Natural killer cell (primary cell): ENCODE data around the gene BMERB1. TPM values are rescaled to one million over a fixed set of nuclear protein-coding genes. Genes with fewer than 3 reads are reported as not detected.

Source experiments
- ATAC-seq, 3 donors: fragments of 150-1000 bp in 2 of 3; fragments of 200-7000 bp in 1 of 3; cut with Tn5 transposase; 1 replicate in 1 of 3; 2 replicates in 2 of 3; pipeline ENCODE4 v1.10.0; 2021; ENCODE audit warnings: mild to moderate bottlenecking in 2 of 3, moderate library complexity in 2 of 3
- DNase-seq, 2 donors: peaks; one replicate each; pipeline versions ENCODE4 v3.0.0 to v3.0.0-alpha.2; 2013 to 2021; ENCODE audit warnings: mixed read lengths in 1 of 2
- H3K27ac ChIP-seq: one replicate; pipeline ENCODE4 v1.5.1; 2013; ENCODE audit warnings: mild to moderate bottlenecking, low read length
- H3K27me3 ChIP-seq: one replicate; pipeline ENCODE4 v1.6.1; 2013; ENCODE audit warnings: low read length; ENCODE audit not compliant: control insufficient read depth, insufficient read depth
- H3K36me3 ChIP-seq: one replicate; pipeline ENCODE4 v1.6.1; 2013; ENCODE audit warnings: low read length; ENCODE audit not compliant: control insufficient read depth, insufficient read depth
- H3K4me1 ChIP-seq: one replicate; pipeline ENCODE4 v1.6.1; 2013; ENCODE audit warnings: low read length; ENCODE audit not compliant: control insufficient read depth, insufficient read depth
- H3K4me3 ChIP-seq: one replicate; pipeline ENCODE4 v1.5.1; 2013; ENCODE audit warnings: low read length
- H3K9me3 ChIP-seq: one replicate; pipeline ENCODE4 v1.6.1; 2013; ENCODE audit warnings: low read length; ENCODE audit not compliant: control insufficient read depth, insufficient read depth
- H3K27ac Mint-ChIP-seq, 2 donors: one replicate each; pipeline ENCODE4 v1.8.0; 2022; ENCODE audit warnings: mild to moderate bottlenecking in 2 of 2, mixed read lengths in 2 of 2, moderate library complexity in 1 of 2
- H3K27me3 Mint-ChIP-seq, 2 donors: one replicate each; pipeline ENCODE4 v1.8.0; 2022; ENCODE audit warnings: low read depth in 2 of 2, mixed read lengths in 2 of 2
- H3K36me3 Mint-ChIP-seq: one replicate; pipeline ENCODE4 v1.8.0; 2022; ENCODE audit warnings: mixed read lengths
- H3K4me1 Mint-ChIP-seq, 2 donors: one replicate each; pipeline ENCODE4 v1.8.0; 2022; ENCODE audit warnings: mixed read lengths in 2 of 2
- H3K4me3 Mint-ChIP-seq: one replicate; pipeline ENCODE4 v1.8.0; 2022; ENCODE audit warnings: mild to moderate bottlenecking, moderate library complexity, mixed read lengths
- H3K9me3 Mint-ChIP-seq, 2 donors: one replicate each; pipeline ENCODE4 v1.8.0; 2022; ENCODE audit warnings: mixed read lengths in 2 of 2
- WGBS: methylation state at CpG from one replicate; pipeline ENCODE4 v1.1.7; 2013; ENCODE audit warnings: missing lambda C conversion rate; ENCODE audit not compliant: insufficient coverage; 5-methylcytosine and 5-hydroxymethylcytosine counted together
- intact Hi-C: fragments of 100-400 bp; cut with micrococcal nuclease; formaldehyde crosslinking; loops from one replicate; pipeline ENCODE4 v1.14.2; 2022
- total RNA-seq, 4 donors: library from RNA; stranded (reverse); fragments of 120-200 nt in 1 of 4; gene quantifications; one replicate each; pipeline versions ENCODE4 v1.2.3 to v1.2.4, GENCODE V29; 2013 to 2022
- TF ChIP-seq, protein P1 (sequence below): fragments of 200-600 bp; IDR thresholded peaks from one replicate; pipeline ENCODE4 v1.8.0; 2022; ENCODE audit warnings: antibody characterized with exemption

The BMERB1 gene
- total RNA-seq, 3 donors from 2014 or later (not counting 1 experiment from before 2014, with no cell fraction given) = 3.7 to 6.7 (median 4.5) TPM

DNA sequence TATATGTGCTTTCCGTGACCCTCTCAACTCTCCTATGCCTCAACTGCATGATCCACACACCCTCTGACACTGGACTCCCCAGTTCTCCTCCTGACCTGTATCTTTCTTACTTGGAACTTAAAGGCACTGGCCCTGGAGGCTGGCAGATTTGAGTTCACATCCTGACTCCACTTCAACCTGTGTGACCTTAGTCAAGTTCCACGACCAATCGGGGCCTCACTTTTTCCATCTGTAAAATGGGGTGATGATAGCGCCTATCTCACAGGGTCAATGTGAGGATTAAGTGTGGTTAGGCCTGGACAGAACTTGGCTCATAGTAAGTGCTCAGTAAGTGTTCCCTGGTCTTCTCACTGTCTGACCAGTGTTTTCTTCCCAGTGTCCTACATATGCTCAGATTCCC, 183.5 kb downstream of the BMERB1 start:
- WGBS = 97% methylated on average over 4 of the region's 4 CpGs
- Histone ChIP-seq H3K27me3 (no peaks in the 10 kb centered on the region), H3K4me3 (no peak overlapping the region), H3K9me3 (no peaks in the 10 kb centered on the region), H3K4me1 (no peaks in the 10 kb centered on the region), H3K36me3 (peaks cover 85% of the 10 kb centered on the region), H3K27ac (no peak overlapping the region)
- intact Hi-C loops = no loop called here
- Mint-ChIP-seq H3K4me1 (peaks cover 0 to 5% of the 10 kb centered on the region in 2 donors), H3K36me3 (peaks cover 25% of the 10 kb centered on the region), H3K4me3 (no peak overlapping the region), H3K9me3 (no peaks in the 10 kb centered on the region), H3K27ac (peak overlapping the region; percentile 22 to 72), H3K27me3 (no peaks in the 10 kb centered on the region)
- TF ChIP-seq, protein P1, sequence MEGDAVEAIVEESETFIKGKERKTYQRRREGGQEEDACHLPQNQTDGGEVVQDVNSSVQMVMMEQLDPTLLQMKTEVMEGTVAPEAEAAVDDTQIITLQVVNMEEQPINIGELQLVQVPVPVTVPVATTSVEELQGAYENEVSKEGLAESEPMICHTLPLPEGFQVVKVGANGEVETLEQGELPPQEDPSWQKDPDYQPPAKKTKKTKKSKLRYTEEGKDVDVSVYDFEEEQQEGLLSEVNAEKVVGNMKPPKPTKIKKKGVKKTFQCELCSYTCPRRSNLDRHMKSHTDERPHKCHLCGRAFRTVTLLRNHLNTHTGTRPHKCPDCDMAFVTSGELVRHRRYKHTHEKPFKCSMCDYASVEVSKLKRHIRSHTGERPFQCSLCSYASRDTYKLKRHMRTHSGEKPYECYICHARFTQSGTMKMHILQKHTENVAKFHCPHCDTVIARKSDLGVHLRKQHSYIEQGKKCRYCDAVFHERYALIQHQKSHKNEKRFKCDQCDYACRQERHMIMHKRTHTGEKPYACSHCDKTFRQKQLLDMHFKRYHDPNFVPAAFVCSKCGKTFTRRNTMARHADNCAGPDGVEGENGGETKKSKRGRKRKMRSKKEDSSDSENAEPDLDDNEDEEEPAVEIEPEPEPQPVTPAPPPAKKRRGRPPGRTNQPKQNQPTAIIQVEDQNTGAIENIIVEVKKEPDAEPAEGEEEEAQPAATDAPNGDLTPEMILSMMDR = no peak
- ATAC-seq (no peak), DNase-seq (no peak)

GRCh38 chr16:15618392-15618791, 184.0 kb downstream of the BMERB1 start:
- H3K9me3 Mint-ChIP-seq = no peaks in the 10 kb centered on the region
- Histone ChIP-seq H3K4me3 (no peak overlapping the region), H3K27ac (no peak overlapping the region), H3K9me3 (no peaks in the 10 kb centered on the region), H3K36me3 (peaks cover 83% of the 10 kb centered on the region), H3K27me3 (no peaks in the 10 kb centered on the region), H3K4me1 (no peaks in the 10 kb centered on the region)
- no peaks in the 10 kb centered on the region for H3K27me3 Mint-ChIP-seq
- H3K27ac Mint-ChIP-seq = peak overlapping the region; percentile 22 to 72
- peaks cover 23% of the 10 kb centered on the region for H3K36me3 Mint-ChIP-seq
- intact Hi-C loops = no loop called here
- H3K4me1 Mint-ChIP-seq = peaks cover 0 to 5% of the 10 kb centered on the region in 2 donors
- no peak overlapping the region for H3K4me3 Mint-ChIP-seq
- no peak for DNase-seq
- 98% methylated on average over 4 of the region's 4 CpGs for WGBS
- TF ChIP-seq, protein P1 = no peak
- ATAC-seq = no peak

- no peak for DNase-seq
- Mint-ChIP-seq H3K4me3 (no peak overlapping the region), H3K36me3 (peaks cover 31% of the 10 kb centered on the region)
Measured at GRCh38 chr16:15620611-15621195, 186.3 kb downstream of the BMERB1 start.

More at GRCh38 chr16:15620611-15621195, 186.3 kb downstream of the BMERB1 start:
- Mint-ChIP-seq H3K27me3 (no peaks in the 10 kb centered on the region), H3K9me3 (no peaks in the 10 kb centered on the region), H3K27ac (no peak overlapping the region), H3K4me1 (peaks cover 0 to 8% of the 10 kb centered on the region in 2 donors)
- Histone ChIP-seq H3K27ac (no peak overlapping the region), H3K36me3 (peaks cover 88% of the 10 kb centered on the region), H3K9me3 (no peaks in the 10 kb centered on the region), H3K4me1 (no peaks in the 10 kb centered on the region), H3K4me3 (no peak overlapping the region), H3K27me3 (no peaks in the 10 kb centered on the region)
- TF ChIP-seq, protein P1 = no peak
- ATAC-seq = no peak
- WGBS = 91% methylated on average over 2 of the region's 6 CpGs
- intact Hi-C loops = no loop called here
